HCT116 (cell line): ENCODE measurements around the gene ABCA3. TPM values are rescaled to one million over a fixed set of nuclear protein-coding genes. Genes with fewer than 3 reads are reported as not detected.

Experiments used
- ATAC-seq: fragments of 200-7000 bp; cut with Tn5 transposase; 2 replicates; pipeline ENCODE4 v1.9.1; 2020; ENCODE audit warnings: mild to moderate bottlenecking, moderate library complexity
- BruUV-seq: library from RNA; stranded (reverse); fragments of 400-500 nt; replicated peaks from 2 replicates; lab custom pipeline; 2021; lab: Mats Ljungman, UMichigan
- CTCF ChIA-PET: fragments of 300-600 bp; sonication (Branson Sonifier 250); formaldehyde crosslinking; loops from one replicate; lab custom pipeline; 2021; ENCODE audit warnings: antibody characterized with exemption; lab: Charles Lee
- POLR2A ChIA-PET: fragments of 300-600, 350-600 bp; sonication (Branson Sonifier 250); formaldehyde crosslinking; loops from one replicate; lab custom pipeline; 2021; ENCODE audit warnings: antibody characterized with exemption; lab: Charles Lee
- RAD21 ChIA-PET, 2 experiments: fragments of 300-600 bp; sonication (Branson Sonifier 250); formaldehyde crosslinking; loops; one replicate each; lab custom pipeline; 2023; ENCODE audit warnings: low total read pairs in 2 of 2; ENCODE audit not compliant: uncharacterized antibody in 2 of 2, unreplicated experiment in 2 of 2, low non-redundant PET in 1 of 2; lab: Charles Lee
- DNase-seq: peaks from one replicate; pipeline ENCODE4 v3.0.0-alpha.2; 2010; ENCODE audit warnings: low read depth, low spot score
- H2AFZ ChIP-seq: fragments of 200-600 bp; shearing (Covaris generic), sonication (generic); 2 replicates; pipeline ENCODE4 v1.6.1; 2017; ENCODE audit warnings: low read depth, mixed run types, mixed read lengths, antibody characterized with exemption, low read length; ENCODE audit not compliant: poor library complexity, severe bottlenecking
- H3K27ac ChIP-seq: 2 replicates; pipeline ENCODE4 v1.5.1; 2012; ENCODE audit warnings: low read depth, low read length
- H3K27me3 ChIP-seq: fragments of 200-600 bp; sonication (generic); 2 replicates; pipeline ENCODE4 v1.6.1; 2016; ENCODE audit warnings: mixed run types, low read length, mixed read lengths; ENCODE audit not compliant: insufficient read depth
- H3K36me3 ChIP-seq, 2 experiments: fragments of 200-500 bp in 1 of 2; fragments of 200-600 bp in 1 of 2; sonication (Bioruptor generic) in 1 of 2; sonication (generic) in 1 of 2; 2 replicates each; pipeline versions ENCODE4 v1.5.1 to v1.6.1; 2014 to 2016; ENCODE audit warnings: low read length in 2 of 2, inconsistent platforms in 1 of 2, mixed read lengths in 1 of 2, mixed run types in 1 of 2; ENCODE audit not compliant: insufficient read depth in 2 of 2, control insufficient read depth in 1 of 2
- H3K4me1 ChIP-seq, 2 experiments: fragments of 200-600 bp in 1 of 2; sonication (generic) in 1 of 2; 2 replicates each; pipeline versions ENCODE4 v1.5.1 to v1.6.1; 2012 to 2017; ENCODE audit warnings: low read length in 2 of 2, inconsistent platforms in 1 of 2, mild to moderate bottlenecking in 1 of 2, mixed read lengths in 1 of 2, mixed run types in 1 of 2, moderate library complexity in 1 of 2; ENCODE audit not compliant: insufficient read depth in 2 of 2, control insufficient read depth in 1 of 2
- H3K4me2 ChIP-seq: fragments of 200-600 bp; sonication (generic); 2 replicates; pipeline ENCODE4 v1.6.1; 2017; ENCODE audit warnings: mixed run types, low read length, mixed read lengths
- H3K4me3 ChIP-seq, 2 experiments: fragments of 200-600 bp in 1 of 2; sonication (generic) in 1 of 2; replicated peaks in 1 of 2; 2 replicates each; pipeline ENCODE4 v1.5.1; 2011 to 2016; ENCODE audit warnings: low read length in 2 of 2, control low read depth in 1 of 2, low read depth in 1 of 2, mild to moderate bottlenecking in 1 of 2, mixed read lengths in 1 of 2, mixed run types in 1 of 2
- H3K79me2 ChIP-seq: fragments of 200-600 bp; sonication (generic); 2 replicates; pipeline ENCODE4 v1.6.1; 2017; ENCODE audit warnings: mild to moderate bottlenecking, mixed run types, low read length, moderate library complexity, mixed read lengths; ENCODE audit not compliant: insufficient read depth
- H3K9ac ChIP-seq: fragments of 200-600 bp; sonication (generic); 2 replicates; pipeline ENCODE4 v1.6.1; 2016; ENCODE audit warnings: low read length, mixed read lengths
- H3K9me2 ChIP-seq: fragments of 200-600 bp; sonication (generic), shearing (Covaris generic); 2 replicates; pipeline ENCODE4 v1.6.1; 2017; ENCODE audit warnings: mixed run types, mild to moderate bottlenecking, moderate library complexity; ENCODE audit not compliant: insufficient read depth
- H3K9me3 ChIP-seq, 2 experiments: fragments of 200-500 bp in 1 of 2; fragments of 200-600 bp in 1 of 2; sonication (Bioruptor generic) in 1 of 2; sonication (generic) in 1 of 2; 2 replicates each; pipeline ENCODE4 v1.6.1; 2014 to 2017; ENCODE audit warnings: low read length in 2 of 2, mixed read lengths in 2 of 2, inconsistent platforms in 1 of 2, low read depth in 1 of 2, mild to moderate bottlenecking in 1 of 2, mixed run types in 1 of 2, moderate library complexity in 1 of 2; ENCODE audit not compliant: control insufficient read depth in 1 of 2, insufficient read depth in 1 of 2
- H4K20me1 ChIP-seq: fragments of 200-600 bp; sonication (generic), shearing (Covaris generic); 2 replicates; pipeline ENCODE4 v1.6.1; 2017; ENCODE audit warnings: mixed run types, mild to moderate bottlenecking, moderate library complexity; ENCODE audit not compliant: insufficient read depth
- SRF ChIP-seq: IDR thresholded peaks from 2 replicates; pipeline ENCODE4 v1.6.1; 2012; ENCODE audit warnings: low read depth
- intact Hi-C: fragments of 100-400 bp; cut with micrococcal nuclease; formaldehyde crosslinking; loops from 2 replicates; pipeline ENCODE4 v1.10.0; 2022
- total RNA-seq: library from RNA; stranded (reverse); gene quantifications from one replicate; pipeline ENCODE4 v1.2.1, GENCODE V29; 2021; ENCODE audit not compliant: unreplicated experiment
- TF ChIP-seq, protein P1 (sequence below): IDR thresholded peaks from 2 replicates; pipeline ENCODE4 v1.6.1; 2011; ENCODE audit warnings: mild to moderate bottlenecking, low read length, moderate library complexity; ENCODE audit not compliant: insufficient replicate concordance; ENCODE audit errors: extremely low read depth
- TF ChIP-seq, protein P2 (sequence below): IDR thresholded peaks from 2 replicates; pipeline ENCODE4 v1.6.1; 2012; ENCODE audit warnings: low read depth

Gene ABCA3
- total RNA-seq, 1 experiment from 2014 or later = 5.4 TPM

DNA sequence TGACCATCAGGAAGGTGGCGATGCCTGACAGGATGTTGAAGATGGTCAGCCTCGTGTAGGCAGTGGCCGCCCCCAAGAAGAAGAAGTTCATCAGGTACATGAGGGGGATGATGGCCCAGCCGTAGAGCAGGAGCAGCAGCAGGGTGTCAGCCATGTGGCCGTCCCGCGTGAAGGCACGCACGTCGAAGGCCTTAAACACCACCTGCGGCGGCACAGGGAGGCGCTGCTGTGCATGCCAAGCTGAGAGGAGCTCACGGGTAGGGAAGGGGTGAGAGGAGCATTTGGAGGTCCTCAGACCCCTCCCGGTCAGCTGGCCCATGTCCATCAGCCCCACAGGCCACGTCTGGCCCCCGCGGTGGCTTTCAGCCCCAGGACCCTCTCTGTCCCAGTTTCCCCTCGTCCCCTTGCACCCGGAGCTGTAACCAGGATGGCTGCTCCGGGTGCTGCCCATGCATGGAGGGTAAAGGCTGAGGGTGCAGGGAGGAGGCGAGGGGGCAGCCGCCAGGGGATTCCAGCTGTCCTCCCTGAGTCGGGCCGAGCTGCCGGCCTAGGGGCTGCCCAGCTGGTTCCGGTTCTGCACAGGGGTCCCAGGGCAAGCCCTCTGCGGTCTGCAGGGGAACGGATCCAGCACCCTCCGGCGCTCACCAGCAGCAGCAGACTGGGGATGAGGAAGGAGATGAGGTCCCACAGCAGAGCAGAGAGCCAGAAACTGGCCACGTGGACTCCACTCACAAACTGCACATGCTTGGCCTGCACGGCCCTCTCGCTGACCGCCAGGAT is 55.5 kb downstream of the ABCA3 start:
- Histone ChIP-seq H3K9me2 (no peaks in the 10 kb centered on the region), H3K9me3 (no peaks in the 10 kb centered on the region), H3K9ac (no peak overlapping the region), H3K27ac (no peak overlapping the region; the same call in 1 of the 2 replicates), H3K4me2 (no peak overlapping the region), H3K36me3 (no peaks in the 10 kb centered on the region), H3K4me1 (no peaks in the 10 kb centered on the region), H3K79me2 (no peaks in the 10 kb centered on the region), H3K4me3 (no peak overlapping the region), H4K20me1 (no peaks in the 10 kb centered on the region), H3K27me3 (no peaks in the 10 kb centered on the region), H2AFZ (no peak overlapping the region)
- RAD21 ChIA-PET = no interaction called here
- CTCF ChIA-PET = no interaction called here
- TF ChIP-seq SRF = no peak
- intact Hi-C loops = no loop called here
- ATAC-seq = no peak
- BruUV-seq = no TSS peak
- no peak for DNase-seq
- POLR2A ChIA-PET = interaction anchor here (0.7 kb wide), 1 partner anchor 8 kb away, joined by 5 read pairs; no protein-coding TSS in a partner anchor

DNA sequence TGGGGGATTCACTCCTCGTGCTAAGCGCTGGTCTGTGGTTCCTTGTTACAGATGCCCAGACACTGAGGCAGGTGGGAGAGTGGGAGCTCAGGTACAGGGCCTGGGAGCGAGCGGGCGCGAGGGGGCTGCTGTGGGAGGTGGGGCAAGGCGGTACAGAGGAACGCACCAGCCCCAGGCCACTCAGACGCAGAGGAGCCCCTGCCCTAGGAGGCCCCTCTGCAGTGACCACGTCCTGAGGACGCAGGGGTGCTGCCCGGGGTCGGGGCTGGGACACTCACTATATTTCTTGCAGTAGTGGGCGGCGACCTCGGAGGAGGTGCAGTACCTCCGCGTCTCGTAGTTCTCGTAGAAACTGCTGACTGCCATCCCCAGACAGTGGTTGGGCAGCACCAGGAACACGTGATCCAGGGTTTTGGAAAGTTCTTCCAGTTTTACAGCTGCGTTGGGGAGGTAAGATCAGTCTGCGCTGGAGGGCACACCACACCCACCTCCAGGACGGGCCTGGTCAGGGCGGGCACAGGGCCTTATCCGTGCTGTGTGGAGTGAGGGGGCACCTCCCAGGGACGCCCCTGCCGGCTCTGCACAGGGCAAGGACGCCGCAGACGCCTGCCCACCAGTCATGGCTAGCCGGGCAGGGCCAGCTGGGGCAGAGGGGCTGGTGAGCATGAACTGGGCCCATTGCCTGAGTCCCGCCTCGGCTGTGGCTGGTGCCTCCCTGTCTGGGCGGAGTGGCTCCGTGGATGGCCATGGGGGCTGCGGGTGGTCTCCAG is 56.3 kb downstream of the ABCA3 start:
- no peak overlapping the region for H2AFZ ChIP-seq
- ChIA-PET RAD21 (no interaction called here), POLR2A (interaction anchor here (0.7 kb wide), 1 partner anchor 9 kb away, joined by 5 read pairs; no protein-coding TSS in a partner anchor), CTCF (no interaction called here)
- H3K9me3 ChIP-seq = no peaks in the 10 kb centered on the region
- H3K27ac ChIP-seq = no peak overlapping the region; the same call in 1 of the 2 replicates
- H4K20me1 ChIP-seq = no peaks in the 10 kb centered on the region
- BruUV-seq = no TSS peak
- H3K4me1 ChIP-seq = no peaks in the 10 kb centered on the region
- intact Hi-C loops = no loop called here
- TF ChIP-seq, protein P1, sequence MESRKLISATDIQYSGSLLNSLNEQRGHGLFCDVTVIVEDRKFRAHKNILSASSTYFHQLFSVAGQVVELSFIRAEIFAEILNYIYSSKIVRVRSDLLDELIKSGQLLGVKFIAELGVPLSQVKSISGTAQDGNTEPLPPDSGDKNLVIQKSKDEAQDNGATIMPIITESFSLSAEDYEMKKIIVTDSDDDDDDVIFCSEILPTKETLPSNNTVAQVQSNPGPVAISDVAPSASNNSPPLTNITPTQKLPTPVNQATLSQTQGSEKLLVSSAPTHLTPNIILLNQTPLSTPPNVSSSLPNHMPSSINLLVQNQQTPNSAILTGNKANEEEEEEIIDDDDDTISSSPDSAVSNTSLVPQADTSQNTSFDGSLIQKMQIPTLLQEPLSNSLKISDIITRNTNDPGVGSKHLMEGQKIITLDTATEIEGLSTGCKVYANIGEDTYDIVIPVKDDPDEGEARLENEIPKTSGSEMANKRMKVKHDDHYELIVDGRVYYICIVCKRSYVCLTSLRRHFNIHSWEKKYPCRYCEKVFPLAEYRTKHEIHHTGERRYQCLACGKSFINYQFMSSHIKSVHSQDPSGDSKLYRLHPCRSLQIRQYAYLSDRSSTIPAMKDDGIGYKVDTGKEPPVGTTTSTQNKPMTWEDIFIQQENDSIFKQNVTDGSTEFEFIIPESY = no peak
- TF ChIP-seq, protein P2, sequence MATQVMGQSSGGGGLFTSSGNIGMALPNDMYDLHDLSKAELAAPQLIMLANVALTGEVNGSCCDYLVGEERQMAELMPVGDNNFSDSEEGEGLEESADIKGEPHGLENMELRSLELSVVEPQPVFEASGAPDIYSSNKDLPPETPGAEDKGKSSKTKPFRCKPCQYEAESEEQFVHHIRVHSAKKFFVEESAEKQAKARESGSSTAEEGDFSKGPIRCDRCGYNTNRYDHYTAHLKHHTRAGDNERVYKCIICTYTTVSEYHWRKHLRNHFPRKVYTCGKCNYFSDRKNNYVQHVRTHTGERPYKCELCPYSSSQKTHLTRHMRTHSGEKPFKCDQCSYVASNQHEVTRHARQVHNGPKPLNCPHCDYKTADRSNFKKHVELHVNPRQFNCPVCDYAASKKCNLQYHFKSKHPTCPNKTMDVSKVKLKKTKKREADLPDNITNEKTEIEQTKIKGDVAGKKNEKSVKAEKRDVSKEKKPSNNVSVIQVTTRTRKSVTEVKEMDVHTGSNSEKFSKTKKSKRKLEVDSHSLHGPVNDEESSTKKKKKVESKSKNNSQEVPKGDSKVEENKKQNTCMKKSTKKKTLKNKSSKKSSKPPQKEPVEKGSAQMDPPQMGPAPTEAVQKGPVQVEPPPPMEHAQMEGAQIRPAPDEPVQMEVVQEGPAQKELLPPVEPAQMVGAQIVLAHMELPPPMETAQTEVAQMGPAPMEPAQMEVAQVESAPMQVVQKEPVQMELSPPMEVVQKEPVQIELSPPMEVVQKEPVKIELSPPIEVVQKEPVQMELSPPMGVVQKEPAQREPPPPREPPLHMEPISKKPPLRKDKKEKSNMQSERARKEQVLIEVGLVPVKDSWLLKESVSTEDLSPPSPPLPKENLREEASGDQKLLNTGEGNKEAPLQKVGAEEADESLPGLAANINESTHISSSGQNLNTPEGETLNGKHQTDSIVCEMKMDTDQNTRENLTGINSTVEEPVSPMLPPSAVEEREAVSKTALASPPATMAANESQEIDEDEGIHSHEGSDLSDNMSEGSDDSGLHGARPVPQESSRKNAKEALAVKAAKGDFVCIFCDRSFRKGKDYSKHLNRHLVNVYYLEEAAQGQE = no peak
- ATAC-seq (no peak), DNase-seq (no peak)
- H3K4me3 ChIP-seq = no peak overlapping the region
- H3K79me2 ChIP-seq = no peaks in the 10 kb centered on the region
- H3K4me2 ChIP-seq = no peak overlapping the region
- no peaks in the 10 kb centered on the region for H3K36me3 ChIP-seq
- no peaks in the 10 kb centered on the region for H3K9me2 ChIP-seq
- no peaks in the 10 kb centered on the region for H3K27me3 ChIP-seq
- H3K9ac ChIP-seq = no peak overlapping the region
